ENCODE measurements around the gene SRGAP1.

- TF ChIP-seq POLR2AphosphoS5 (IDR thresholded peaks at IDR 0.05; ENCODE audit: low read depth) (no peak), CTCF (IDR thresholded peaks at IDR 0.05; ENCODE audit: insufficient read depth, low read length) (no peak), GABPA (IDR thresholded peaks at IDR 0.05; ENCODE audit: low read depth) (no peak), REST (IDR thresholded peaks at IDR 0.05; ENCODE audit: insufficient replicate concordance, low read depth) (no peak), SPI1 (IDR thresholded peaks at IDR 0.05; ENCODE audit: borderline replicate concordance, low read depth) (no peak)
These were observed 240.7 kb downstream of the SRGAP1 start for GRCh38 chr12:64085154-64085553.

Data from HL-60 (cell line).